Uterus (tissue), 2 donors: ENCODE data around the gene HMCN1.

Source experiments
- CTCF ChIP-seq, 4 experiments: fragments of 200-600 bp in 2 of 4; fragments of 450-650 bp in 2 of 4; sonication (generic) in 2 of 4; IDR thresholded peaks; one replicate each; pipeline ENCODE4 v1.5.1; 2016 to 2019; ENCODE audit warnings: antibody characterized with exemption in 4 of 4, mild to moderate bottlenecking in 2 of 4, moderate library complexity in 1 of 4
- POLR2A ChIP-seq, 2 donors: fragments of 450-650 bp; IDR thresholded peaks; one replicate each; pipeline ENCODE4 v1.6.1; 2016; ENCODE audit warnings: antibody characterized with exemption in 2 of 2, mild to moderate bottlenecking in 1 of 2, moderate library complexity in 1 of 2

GRCh38 chr1:186144505-186144904, 410.3 kb downstream of the HMCN1 start:
- TF ChIP-seq POLR2A (IDR thresholded peaks at IDR 0.05) (no peak), CTCF (IDR thresholded peaks at IDR 0.05) (no peak)
